Measurements from ENCODE around the gene LIPA.
"Not testable (repeated sequence)": the region's sequence is repeated elsewhere in the genome, so short reads cannot be mapped to it uniquely, and the experiment has no call there.

LIPA gene

DNA sequence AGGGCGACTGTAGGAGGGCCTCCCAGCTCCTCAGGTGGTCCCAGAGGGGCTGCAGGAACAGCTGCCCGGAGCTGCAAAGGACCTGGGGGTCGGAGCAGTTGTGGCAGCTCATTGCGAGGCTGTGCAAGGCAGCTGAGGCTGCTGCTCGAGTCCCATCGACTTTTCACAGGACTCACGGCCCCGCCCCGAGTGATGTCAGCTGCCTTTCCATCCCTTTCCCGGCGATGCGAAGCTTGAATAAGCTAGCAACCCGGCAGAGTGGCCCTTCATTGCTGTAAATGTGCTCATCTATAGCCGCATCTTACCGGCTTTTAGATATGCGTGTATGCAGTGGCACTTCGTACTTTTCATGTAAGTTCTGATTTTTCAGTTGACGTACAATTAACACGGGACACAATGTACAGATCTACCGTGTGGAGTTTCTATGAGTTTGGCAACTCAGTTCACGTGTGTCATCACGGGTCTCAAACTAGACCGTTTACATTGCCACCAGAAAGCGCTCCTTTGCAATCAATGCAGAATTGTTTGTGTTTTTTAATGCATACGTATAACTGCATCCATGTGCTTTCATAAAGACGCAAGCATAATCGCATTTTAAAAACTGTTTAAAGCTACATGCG, 44.3 kb downstream of the LIPA start, which contains the start of gene CH25H:
Gene CH25H, minus strand, starts transcription at position 137 of the 620 bp plus-strand sequence. Its CDS starts 25 bp downstream, at position 112.
- peak; percentile 44 for DNase-seq

GRCh38 chr10:89206402-89207180, 45.0 kb downstream of the LIPA start:
- no peak for DNase-seq

- no peak for DNase-seq
Observed at GRCh38 chr10:89204621-89205185, 46.9 kb downstream of the LIPA start.

DNA sequence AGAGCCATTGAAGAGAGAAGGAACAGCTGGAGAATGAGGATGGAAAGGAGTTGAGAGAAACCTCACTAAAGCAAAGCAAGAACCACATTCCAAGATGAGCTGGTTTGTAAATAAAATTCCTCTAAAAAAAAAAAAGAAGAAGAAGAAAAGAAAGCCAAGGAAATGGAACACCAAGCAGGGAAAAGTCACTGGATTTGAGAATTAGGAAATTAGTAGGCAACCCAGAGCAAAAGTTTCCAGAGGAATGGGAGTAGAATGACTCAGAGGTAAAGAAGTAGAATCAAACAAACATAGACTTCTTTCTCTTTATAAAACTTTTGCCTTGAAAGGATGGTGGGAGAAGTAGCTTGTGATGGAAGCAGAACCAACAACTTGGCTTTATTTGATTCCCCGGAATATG, 48.3 kb downstream of the LIPA start:
- DNase-seq = no peak

- no peak for DNase-seq
Observed at GRCh38 chr10:89202033-89202425, 49.5 kb downstream of the LIPA start.

GRCh38 chr10:89201345-89202032, 50.1 kb downstream of the LIPA start:
- DNase-seq = no peak

GRCh38 chr10:89197473-89197872, 54.1 kb downstream of the LIPA start:
- no peak for DNase-seq

GRCh38 chr10:89191301-89191700, 60.3 kb downstream of the LIPA start:
- not testable (repeated sequence) for DNase-seq

- no peak for DNase-seq
Observed at GRCh38 chr10:89189211-89189734, 62.3 kb downstream of the LIPA start.

- DNase-seq = no peak
Observed at GRCh38 chr10:89185658-89186057, 65.9 kb downstream of the LIPA start.

DNA sequence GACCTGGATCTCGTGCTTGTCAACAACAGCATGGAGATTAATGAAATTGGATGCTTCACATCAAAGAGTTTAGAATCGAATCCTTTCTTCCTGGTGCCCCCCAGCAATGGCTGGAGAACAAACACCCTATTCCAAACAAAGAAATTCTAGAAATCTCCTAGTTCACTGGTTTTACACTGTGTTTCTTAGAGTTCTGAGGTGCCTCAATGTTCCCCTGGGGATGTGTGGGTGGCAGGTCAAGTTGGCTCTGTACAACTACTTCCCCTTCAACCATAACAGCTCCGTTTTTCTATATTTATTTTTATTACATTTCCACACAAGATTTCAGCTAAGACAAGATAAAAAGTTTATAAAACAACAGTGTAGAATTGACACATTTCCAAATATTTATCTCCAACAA, 66.9 kb downstream of the LIPA start:
- DNase-seq = no peak

DNA sequence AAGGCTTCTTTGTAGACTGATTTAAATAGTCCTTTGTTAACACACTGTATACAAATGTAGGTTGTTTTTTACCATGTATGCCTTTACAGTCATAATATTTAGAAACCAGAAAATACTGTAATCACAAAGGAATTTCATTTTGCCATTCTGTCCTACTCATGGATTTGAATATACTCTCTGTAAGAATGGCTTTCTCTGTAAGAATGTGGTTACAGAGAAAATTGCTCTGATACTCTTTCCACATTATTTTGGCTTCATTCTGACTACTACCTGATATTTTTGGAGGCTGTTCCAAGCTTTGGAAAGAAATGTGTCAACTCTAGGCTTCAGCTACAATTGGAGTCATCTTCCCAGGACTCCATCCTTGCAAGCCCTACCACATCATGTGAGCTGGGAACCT, 68.0 kb downstream of the LIPA start:
- no peak for DNase-seq

DNA sequence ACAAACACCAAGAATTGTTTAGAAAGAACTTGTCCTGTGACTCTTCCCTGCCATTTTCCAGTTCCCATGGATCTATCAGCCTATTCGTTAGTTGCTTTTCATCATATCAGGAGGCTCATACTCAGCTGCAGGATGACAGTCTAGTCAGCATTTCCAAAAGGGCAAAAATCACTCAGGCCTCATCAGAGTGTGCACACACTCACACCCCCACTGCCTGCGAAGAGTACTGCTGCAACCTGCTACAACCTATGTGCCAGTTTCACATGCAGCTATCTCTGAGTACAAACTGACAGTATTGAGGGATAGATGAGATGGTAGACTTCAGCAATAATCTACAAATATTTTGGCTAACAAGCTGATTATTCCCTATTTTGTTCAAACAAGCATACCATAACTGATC, 68.7 kb downstream of the LIPA start:
- DNase-seq = no peak

- DNase-seq = no peak
Observed at GRCh38 chr10:89175816-89176215, 75.8 kb downstream of the LIPA start.

- no peak for DNase-seq
Observed at GRCh38 chr10:89173075-89173474, 78.5 kb downstream of the LIPA start.

GRCh38 chr10:89171996-89172395, 79.6 kb downstream of the LIPA start:
- peak; percentile 7 for DNase-seq

DNA sequence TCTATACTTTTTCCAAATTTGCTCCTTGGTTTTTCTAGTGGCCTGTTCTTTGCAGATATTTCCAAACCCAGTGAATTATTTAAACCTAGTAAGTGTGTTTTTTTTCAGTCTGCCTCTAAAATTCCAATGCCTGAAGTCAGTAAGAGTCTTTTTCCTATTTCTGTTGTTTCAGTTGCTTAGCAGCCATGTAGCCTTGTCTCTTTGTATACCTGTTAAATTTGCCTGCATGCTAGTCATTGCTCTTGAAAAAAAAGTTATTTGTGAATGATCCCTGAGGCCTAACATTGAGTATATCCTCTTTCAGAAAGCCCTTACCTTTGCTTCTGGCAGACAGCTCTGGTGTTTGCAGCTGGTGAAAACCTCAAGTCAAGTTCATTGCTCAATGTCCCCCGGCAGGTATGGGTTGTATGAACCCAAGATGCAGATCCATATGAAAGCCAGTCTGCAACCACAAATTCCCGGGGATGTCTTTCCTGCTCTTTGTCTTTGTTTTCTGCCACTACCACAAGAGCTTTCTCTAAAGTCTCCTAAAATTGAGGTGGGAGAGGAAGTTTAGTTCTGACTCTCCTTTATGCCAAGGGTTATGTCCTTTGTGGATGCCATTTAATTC, 80.2 kb downstream of the LIPA start:
- no peak for DNase-seq

- not testable (repeated sequence) for DNase-seq
Observed at GRCh38 chr10:89168354-89168900, 83.1 kb downstream of the LIPA start.

DNA sequence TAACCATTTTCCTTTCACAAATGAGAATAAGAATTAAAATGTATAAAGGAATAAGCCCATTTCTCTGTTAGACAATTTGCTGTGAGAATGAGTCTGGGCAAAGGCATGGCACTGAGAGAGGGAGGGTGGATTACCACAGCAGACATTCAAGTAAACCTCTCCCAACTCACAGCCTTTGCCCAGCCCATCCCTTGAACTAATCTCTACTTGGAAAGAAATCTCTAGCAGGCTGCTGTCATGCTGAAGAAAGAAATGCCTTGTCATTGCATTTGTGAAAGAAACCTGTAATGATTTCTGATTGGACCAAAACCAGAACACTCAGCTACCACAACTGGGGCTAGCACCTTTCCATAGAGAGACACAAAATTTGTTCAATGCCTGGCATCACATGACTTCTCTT, 83.7 kb downstream of the LIPA start:
- no peak for DNase-seq

GRCh38 chr10:89165923-89166322, 85.7 kb downstream of the LIPA start:
- DNase-seq = no peak

GRCh38 chr10:89164920-89165319, 86.7 kb downstream of the LIPA start:
- no peak for DNase-seq

DNA sequence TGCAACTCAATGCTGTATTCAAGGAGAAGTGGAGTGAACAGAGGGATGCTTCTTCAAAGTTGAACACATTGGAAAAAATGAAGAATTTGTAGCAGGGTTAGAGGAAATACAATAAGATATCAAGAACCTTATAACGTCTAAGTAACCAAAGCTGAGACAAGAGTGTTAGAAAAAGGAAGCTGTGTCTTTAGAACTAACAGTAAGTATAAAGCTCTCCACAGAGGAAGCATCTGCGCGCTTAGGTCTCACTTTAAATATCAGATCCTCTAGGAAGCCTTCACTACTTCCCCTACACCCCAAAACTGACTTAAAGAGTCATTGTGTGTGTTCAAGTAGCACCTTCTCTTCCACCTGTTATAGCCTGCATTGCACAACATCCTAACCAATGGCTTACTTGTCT, 87.5 kb downstream of the LIPA start:
- no peak for DNase-seq

Data from T1000 (cell line).